Gastroesophageal sphincter (tissue), 4 donors: Measurements from ENCODE around the gene C6orf132. TPM values are rescaled to one million over a fixed set of nuclear protein-coding genes. Genes with fewer than 3 reads are reported as not detected.

Experiments
- ATAC-seq: fragments of 150-250 bp; one replicate; pipeline ENCODE4 v1.9.1; 2016; ENCODE audit warnings: mild to moderate bottlenecking, moderate library complexity
- H3K27ac ChIP-seq, 4 donors: fragments of 200-600 bp; sonication (generic) in 3 of 4; 1 replicate in 3 of 4; 2 replicates in 1 of 4; pipeline ENCODE4 v1.5.1; 2016 to 2019
- H3K27me3 ChIP-seq: fragments of 200-600 bp; sonication (generic); one replicate; pipeline ENCODE4 v1.5.1; 2019
- H3K36me3 ChIP-seq, 2 donors: fragments of 200-600 bp; sonication (generic); one replicate each; pipeline ENCODE4 v1.5.1; 2019; ENCODE audit warnings: control low read depth in 1 of 2
- H3K4me1 ChIP-seq, 3 donors: fragments of 200-600 bp; sonication (generic); 1 replicate in 2 of 3; 2 replicates in 1 of 3; pipeline ENCODE4 v1.5.1; 2016 to 2019; ENCODE audit warnings: control low read depth in 2 of 3
- H3K4me3 ChIP-seq, 2 donors: fragments of 200-600 bp; sonication (generic); one replicate each; pipeline ENCODE4 v1.5.1; 2019; ENCODE audit warnings: mild to moderate bottlenecking in 1 of 2, moderate library complexity in 1 of 2
- H3K9me3 ChIP-seq, 3 donors: fragments of 200-600 bp; sonication (generic); one replicate each; pipeline ENCODE4 v1.5.1; 2017 to 2019; ENCODE audit warnings: control low read depth in 2 of 3
- EP300 ChIP-seq: sonication (generic); formaldehyde crosslinking; IDR thresholded peaks from one replicate; pipeline ENCODE4 v1.6.1; 2017; ENCODE audit warnings: antibody characterized with exemption, mild to moderate bottlenecking
- POLR2A ChIP-seq, 2 donors: fragments of 450-650 bp; IDR thresholded peaks; one replicate each; pipeline ENCODE4 v1.6.1; 2017; ENCODE audit warnings: antibody characterized with exemption in 2 of 2, mild to moderate bottlenecking in 2 of 2, moderate library complexity in 1 of 2
- POLR2AphosphoS5 ChIP-seq: sonication (generic); formaldehyde crosslinking; IDR thresholded peaks from one replicate; pipeline ENCODE4 v1.6.1; 2017; ENCODE audit warnings: antibody characterized with exemption
- WGBS, 2 donors: methylation state at CpG; one replicate each; pipeline ENCODE4 v1.1.5; 2018; ENCODE audit warnings: low coverage in 1 of 2; 5-methylcytosine and 5-hydroxymethylcytosine counted together
- total RNA-seq, 4 donors: library from RNA; depleted of rRNA; stranded (reverse); fragments of >200 nt; gene quantifications; one replicate each; pipeline ENCODE4 v1.1.0, GENCODE V29; 2016
- TF ChIP-seq, protein P1 (sequence below), 4 experiments: fragments of 200-600 bp in 2 of 4; fragments of 450-650 bp in 2 of 4; sonication (generic) in 1 of 4; IDR thresholded peaks; one replicate each; pipeline ENCODE4 v1.5.1; 2017 to 2019; ENCODE audit warnings: antibody characterized with exemption in 4 of 4, mild to moderate bottlenecking in 2 of 4, moderate library complexity in 2 of 4

The C6orf132 gene
- total RNA-seq, 4 donors from 2014 or later, result 0.93 to 12.1 (median 1.4) TPM

DNA sequence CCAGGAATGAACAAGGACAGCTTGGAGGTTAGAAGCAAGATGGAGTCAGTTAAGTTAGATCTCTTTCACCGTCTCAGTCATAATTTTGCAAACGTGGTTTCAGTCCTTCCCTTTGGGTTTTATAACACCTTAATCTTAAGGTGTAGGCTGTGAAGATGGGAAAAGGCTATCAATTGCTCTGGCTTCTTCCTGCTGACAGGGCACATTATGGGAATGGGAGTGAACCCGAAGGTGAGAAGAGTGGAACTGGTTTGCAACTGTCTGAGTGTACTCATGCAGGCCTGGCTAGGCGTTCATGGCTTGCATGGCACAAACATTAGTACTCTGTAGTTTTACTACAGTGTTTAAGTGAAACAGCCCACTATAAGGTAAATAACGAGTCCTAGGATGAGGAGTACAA lies 82.7 kb downstream of the C6orf132 start:
- Histone ChIP-seq H3K4me1 (no peaks in the 10 kb centered on the region), H3K27me3 (no peaks in the 10 kb centered on the region), H3K9me3 (no peaks in the 10 kb centered on the region), H3K36me3 (peaks cover 8 to 100% of the 10 kb centered on the region in 2 donors), H3K4me3 (no peak overlapping the region), H3K27ac (no peak overlapping the region)
- TF ChIP-seq, protein P1, sequence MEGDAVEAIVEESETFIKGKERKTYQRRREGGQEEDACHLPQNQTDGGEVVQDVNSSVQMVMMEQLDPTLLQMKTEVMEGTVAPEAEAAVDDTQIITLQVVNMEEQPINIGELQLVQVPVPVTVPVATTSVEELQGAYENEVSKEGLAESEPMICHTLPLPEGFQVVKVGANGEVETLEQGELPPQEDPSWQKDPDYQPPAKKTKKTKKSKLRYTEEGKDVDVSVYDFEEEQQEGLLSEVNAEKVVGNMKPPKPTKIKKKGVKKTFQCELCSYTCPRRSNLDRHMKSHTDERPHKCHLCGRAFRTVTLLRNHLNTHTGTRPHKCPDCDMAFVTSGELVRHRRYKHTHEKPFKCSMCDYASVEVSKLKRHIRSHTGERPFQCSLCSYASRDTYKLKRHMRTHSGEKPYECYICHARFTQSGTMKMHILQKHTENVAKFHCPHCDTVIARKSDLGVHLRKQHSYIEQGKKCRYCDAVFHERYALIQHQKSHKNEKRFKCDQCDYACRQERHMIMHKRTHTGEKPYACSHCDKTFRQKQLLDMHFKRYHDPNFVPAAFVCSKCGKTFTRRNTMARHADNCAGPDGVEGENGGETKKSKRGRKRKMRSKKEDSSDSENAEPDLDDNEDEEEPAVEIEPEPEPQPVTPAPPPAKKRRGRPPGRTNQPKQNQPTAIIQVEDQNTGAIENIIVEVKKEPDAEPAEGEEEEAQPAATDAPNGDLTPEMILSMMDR (IDR thresholded peaks at IDR 0.05), result no peak
- no peak for TF ChIP-seq POLR2AphosphoS5
- no peak for TF ChIP-seq POLR2A (IDR thresholded peaks at IDR 0.05)
- TF ChIP-seq EP300, result no peak
- ATAC-seq, result no peak
- 79 to 95% methylated on average over 2 to 5 of the region's 5 CpGs for WGBS, 2 donors

- peaks cover 0 to 68% of the 10 kb centered on the region in 2 donors for H3K36me3 ChIP-seq
Measured at GRCh38 chr6:42053601-42054000, 88.8 kb downstream of the C6orf132 start.

GRCh38 chr6:42051268-42051653 lies 91.2 kb downstream of the C6orf132 start:
- Histone ChIP-seq H3K27me3 (no peaks in the 10 kb centered on the region), H3K4me3 (peak overlapping the region; percentile 76 to 80), H3K27ac (peak overlapping the region in 2 of 4 donors; percentile 88 to 94), H3K9me3 (no peaks in the 10 kb centered on the region), H3K4me1 (peaks cover 0 to 68% (median 31%) of the 10 kb centered on the region in 3 donors), H3K36me3 (peaks cover 0 to 44% of the 10 kb centered on the region in 2 donors)
- TF ChIP-seq POLR2AphosphoS5, result no peak
- TF ChIP-seq, protein P1 (IDR thresholded peaks at IDR 0.05), result no peak
- no peak for TF ChIP-seq POLR2A (IDR thresholded peaks at IDR 0.05)
- TF ChIP-seq EP300, result no peak
- WGBS, 2 donors, result 8 to 18% methylated on average over 5 to 8 of the region's 8 CpGs
- no peak for ATAC-seq

More at GRCh38 chr6:42053601-42054000, 88.8 kb downstream of the C6orf132 start:
- H3K4me3 ChIP-seq, result no peak overlapping the region
- no peaks in the 10 kb centered on the region for H3K9me3 ChIP-seq
- H3K4me1 ChIP-seq, result peaks cover 0 to 49% (median 20%) of the 10 kb centered on the region in 3 donors
- no peak overlapping the region for H3K27ac ChIP-seq
- H3K27me3 ChIP-seq, result no peaks in the 10 kb centered on the region
- TF ChIP-seq POLR2A (IDR thresholded peaks at IDR 0.05) (no peak), EP300 (no peak), POLR2AphosphoS5 (no peak)
- TF ChIP-seq, protein P1 (IDR thresholded peaks at IDR 0.05), result no peak
- no peak for ATAC-seq

Other genes with a start within 250 kb of the C6orf132 start
- gene USP49, start 247.2 kb downstream of the C6orf132 start, total RNA-seq, result 1 to 10 TPM in 3 of 4 donors, under 1 TPM in 1; 0.69 to 5.4 (median 2.0) TPM
- gene MED20, start 221.5 kb downstream of the C6orf132 start, total RNA-seq, result 10 to 100 TPM; 15.7 to 18.7 (median 17.0) TPM
- 10 to 100 TPM in 1 of 4 donors, 1 to 10 TPM in 3; 7.2 to 10.3 (median 8.3) TPM for gene BYSL, start 221.1 kb downstream of the C6orf132 start, total RNA-seq
- gene CCND3, start 200.8 kb downstream of the C6orf132 start, total RNA-seq, result 100 to 1,000 TPM; 103 to 212 (median 145) TPM
- gene TAF8, start 92.1 kb downstream of the C6orf132 start, total RNA-seq, result 10 to 100 TPM; 16.8 to 33.6 (median 24.2) TPM
- gene GUCA1A, start 30.7 kb upstream of the C6orf132 start, total RNA-seq, result under 1 TPM in 1 of 4 donors, not detected in 3; 0.46 TPM
- 1 to 10 TPM in 1 of 4 donors, under 1 TPM in 2, not detected in 1; 0.62 to 1.8 (median 0.81) TPM for gene GUCA1B, start 52.3 kb upstream of the C6orf132 start, total RNA-seq
- gene MRPS10, start 75.2 kb upstream of the C6orf132 start, total RNA-seq, result 10 to 100 TPM; 29.2 to 45.1 (median 34.8) TPM